H1 (cell line): ENCODE data around the gene PTPN1.

ENCODE experiments used
- BRCA1 ChIP-seq: IDR thresholded peaks from 2 replicates; pipeline ENCODE4 v1.6.1; 2012; ENCODE audit warnings: low read depth, low read length, improper control_type of control experiment
- CBX5 ChIP-seq: fragments of 300-800, 300-1000 bp; sonication (generic); IDR thresholded peaks from 2 replicates; pipeline ENCODE4 v1.7.1; 2016; ENCODE audit warnings: antibody characterized with exemption, low read length, low read depth
- EZH2 ChIP-seq: fragments of 200-600 bp; sonication (generic); IDR thresholded peaks from 2 replicates; pipeline ENCODE4 v1.7.1; 2012; ENCODE audit warnings: low read depth, mild to moderate bottlenecking, moderate library complexity, low read length, inconsistent platforms; ENCODE audit not compliant: severe bottlenecking
- GTF2F1 ChIP-seq: IDR thresholded peaks from 2 replicates; pipeline ENCODE4 v1.6.1; 2012; ENCODE audit warnings: low read depth, low read length, improper control_type of control experiment, borderline replicate concordance
- JUN ChIP-seq: IDR thresholded peaks from 2 replicates; pipeline ENCODE4 v1.6.1; 2011; ENCODE audit warnings: low read depth, mild to moderate bottlenecking, improper control_type of control experiment, low read length
- MAFK ChIP-seq: IDR thresholded peaks from 2 replicates; pipeline ENCODE4 v1.6.1; 2012; ENCODE audit warnings: low read depth, mild to moderate bottlenecking, improper control_type of control experiment, low read length
- POLR2A ChIP-seq, 2 experiments: IDR thresholded peaks; 1 replicate in 1 of 2; 2 replicates in 1 of 2; pipeline ENCODE4 v1.6.1; 2011; ENCODE audit warnings: low read depth in 2 of 2, low read length in 2 of 2, mild to moderate bottlenecking in 2 of 2; ENCODE audit errors: control extremely low read depth in 1 of 2
- SP2 ChIP-seq: IDR thresholded peaks from 2 replicates; pipeline ENCODE4 v1.6.1; 2012; ENCODE audit warnings: mild to moderate bottlenecking, low read length, inconsistent platforms
- TAF1 ChIP-seq: IDR thresholded peaks from 2 replicates; pipeline ENCODE4 v1.6.1; 2011; ENCODE audit warnings: mild to moderate bottlenecking, low read depth, low read length
- TF ChIP-seq, protein P1 (sequence below), 3 experiments: IDR thresholded peaks; 1 replicate in 2 of 3; 2 replicates in 1 of 3; pipeline versions ENCODE4 v1.5.1 to v1.6.1; 2011; ENCODE audit warnings: low read length in 3 of 3, mild to moderate bottlenecking in 3 of 3, inconsistent platforms in 2 of 3, low read depth in 1 of 3, moderate library complexity in 1 of 3; ENCODE audit not compliant: insufficient read depth in 1 of 3; ENCODE audit errors: control extremely low read depth in 1 of 3

DNA sequence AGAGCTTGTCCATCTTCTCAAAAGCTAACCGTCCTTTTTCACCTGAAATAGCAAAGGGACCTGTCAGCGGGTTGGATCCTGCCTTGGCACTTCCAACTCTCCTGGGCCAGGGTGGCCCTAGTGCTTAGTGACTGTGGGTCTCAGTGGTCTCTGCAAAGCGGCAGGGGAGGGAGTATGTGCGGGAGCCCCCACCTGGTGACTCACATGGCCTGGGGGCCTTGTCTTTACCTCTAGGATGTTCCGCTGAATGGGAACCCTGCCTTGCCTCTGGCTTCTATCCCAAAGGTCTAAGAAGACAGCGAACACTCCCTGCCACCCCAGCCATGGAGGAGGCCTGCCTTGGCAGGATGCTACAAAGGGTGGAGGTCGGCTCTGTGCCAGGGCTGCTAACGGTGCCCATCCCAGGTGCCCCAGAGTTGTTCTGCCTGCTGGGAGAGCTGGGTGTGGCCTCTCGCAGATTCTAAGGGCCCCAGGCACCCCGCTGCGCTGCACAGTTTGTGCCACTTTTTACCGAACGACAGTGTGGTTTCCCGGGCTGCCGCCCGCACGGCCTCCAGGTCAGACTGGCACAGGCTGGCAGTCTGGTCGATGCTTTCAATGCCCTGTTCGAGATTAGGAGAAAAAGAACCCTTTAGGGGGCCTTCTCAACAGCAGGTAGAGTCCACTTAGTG lies 77.2 kb downstream of the PTPN1 start:
- TF ChIP-seq TAF1 = no peak
- no peak for TF ChIP-seq CBX5
- no peak for TF ChIP-seq GTF2F1
- no peak for TF ChIP-seq SP2
- no peak for TF ChIP-seq POLR2A (IDR thresholded peaks at IDR 0.05; ENCODE audit: control extremely low read depth in 1 of 2, low read depth in 2 of 2, low read length in 2 of 2)
- TF ChIP-seq, protein P1, sequence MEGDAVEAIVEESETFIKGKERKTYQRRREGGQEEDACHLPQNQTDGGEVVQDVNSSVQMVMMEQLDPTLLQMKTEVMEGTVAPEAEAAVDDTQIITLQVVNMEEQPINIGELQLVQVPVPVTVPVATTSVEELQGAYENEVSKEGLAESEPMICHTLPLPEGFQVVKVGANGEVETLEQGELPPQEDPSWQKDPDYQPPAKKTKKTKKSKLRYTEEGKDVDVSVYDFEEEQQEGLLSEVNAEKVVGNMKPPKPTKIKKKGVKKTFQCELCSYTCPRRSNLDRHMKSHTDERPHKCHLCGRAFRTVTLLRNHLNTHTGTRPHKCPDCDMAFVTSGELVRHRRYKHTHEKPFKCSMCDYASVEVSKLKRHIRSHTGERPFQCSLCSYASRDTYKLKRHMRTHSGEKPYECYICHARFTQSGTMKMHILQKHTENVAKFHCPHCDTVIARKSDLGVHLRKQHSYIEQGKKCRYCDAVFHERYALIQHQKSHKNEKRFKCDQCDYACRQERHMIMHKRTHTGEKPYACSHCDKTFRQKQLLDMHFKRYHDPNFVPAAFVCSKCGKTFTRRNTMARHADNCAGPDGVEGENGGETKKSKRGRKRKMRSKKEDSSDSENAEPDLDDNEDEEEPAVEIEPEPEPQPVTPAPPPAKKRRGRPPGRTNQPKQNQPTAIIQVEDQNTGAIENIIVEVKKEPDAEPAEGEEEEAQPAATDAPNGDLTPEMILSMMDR (IDR thresholded peaks at IDR 0.05; ENCODE audit: control extremely low read depth in 1 of 3, insufficient read depth in 1 of 3, low read depth in 1 of 3, low read length in 3 of 3) = no peak
- TF ChIP-seq MAFK = no peak
- no peak for TF ChIP-seq EZH2
- no peak for TF ChIP-seq JUN
- TF ChIP-seq BRCA1 = no peak
